NOMO-1 (cell line): ENCODE data around the gene CRLF3.
"Not testable (repeated sequence)": the region's sequence is repeated elsewhere in the genome, so short reads cannot be mapped to it uniquely, and the experiment has no call there.

Experiments
- DNase-seq, 2 experiments: peaks; one replicate each; lab custom pipeline; 2025; ENCODE audit not compliant: unreplicated experiment in 2 of 2; lab: John Stamatoyannopoulos, UW

CRLF3 gene

GRCh38 chr17:30816165-30816564 is 8.3 kb downstream of the CRLF3 start:
- no peak for DNase-seq

- DNase-seq = peak; percentile 26 to 38
Observed at GRCh38 chr17:30814860-30815259, 9.6 kb downstream of the CRLF3 start.

- not testable (repeated sequence) for DNase-seq
Observed at GRCh38 chr17:30814236-30814635, 10.3 kb downstream of the CRLF3 start.

GRCh38 chr17:30812218-30813177 is 12.0 kb downstream of the CRLF3 start:
- no peak for DNase-seq

GRCh38 chr17:30809867-30810266 is 14.6 kb downstream of the CRLF3 start:
- no peak for DNase-seq

- DNase-seq = peak; percentile 79 to 97
Observed at GRCh38 chr17:30808785-30809286, 15.7 kb downstream of the CRLF3 start.

GRCh38 chr17:30807896-30808295 is 16.6 kb downstream of the CRLF3 start:
- DNase-seq = no peak

GRCh38 chr17:30805944-30806456 is 18.5 kb downstream of the CRLF3 start:
- no peak for DNase-seq

GRCh38 chr17:30801671-30802070 is 22.8 kb downstream of the CRLF3 start:
- DNase-seq = no peak

- DNase-seq = no peak
Observed at GRCh38 chr17:30796016-30796415, 28.5 kb downstream of the CRLF3 start.

GRCh38 chr17:30794372-30794771 is 30.1 kb downstream of the CRLF3 start:
- no peak for DNase-seq

- DNase-seq = no peak
Observed at GRCh38 chr17:30793282-30793977, 31.1 kb downstream of the CRLF3 start.

- no peak for DNase-seq
Observed at GRCh38 chr17:30790279-30790678, 34.2 kb downstream of the CRLF3 start.

GRCh38 chr17:30788918-30789317 is 35.6 kb downstream of the CRLF3 start:
- DNase-seq = no peak

- DNase-seq = no peak
Observed at GRCh38 chr17:30782206-30782605, 42.3 kb downstream of the CRLF3 start.

- no peak for DNase-seq
Observed at GRCh38 chr17:30780343-30780742, 44.1 kb downstream of the CRLF3 start.

GRCh38 chr17:30768771-30769170 is 55.7 kb downstream of the CRLF3 start:
- DNase-seq = not testable (repeated sequence)

GRCh38 chr17:30767641-30768404 is 56.7 kb downstream of the CRLF3 start:
- not testable (repeated sequence) for DNase-seq

GRCh38 chr17:30761060-30761459 is 63.4 kb downstream of the CRLF3 start:
- no peak for DNase-seq

- not testable (repeated sequence) for DNase-seq
Observed at GRCh38 chr17:30753291-30753690, 71.2 kb downstream of the CRLF3 start.

GRCh38 chr17:30750982-30751381 is 73.5 kb downstream of the CRLF3 start:
- not testable (repeated sequence) for DNase-seq
